ENCODE results near the gene BTBD1. TPM values are rescaled to one million over a fixed set of nuclear protein-coding genes. Genes with fewer than 3 reads are reported as not detected.
A peak's percentile ranks its signal among the peaks of the same experiment; 100 is the strongest.
"Not testable (repeated sequence)": the region's sequence is repeated elsewhere in the genome, so short reads cannot be mapped to it uniquely, and the experiment has no call there.

The BTBD1 gene
- total and polyA plus RNA-seq, 7 donors, result 93.5 to 193 (median 151) TPM

DNA sequence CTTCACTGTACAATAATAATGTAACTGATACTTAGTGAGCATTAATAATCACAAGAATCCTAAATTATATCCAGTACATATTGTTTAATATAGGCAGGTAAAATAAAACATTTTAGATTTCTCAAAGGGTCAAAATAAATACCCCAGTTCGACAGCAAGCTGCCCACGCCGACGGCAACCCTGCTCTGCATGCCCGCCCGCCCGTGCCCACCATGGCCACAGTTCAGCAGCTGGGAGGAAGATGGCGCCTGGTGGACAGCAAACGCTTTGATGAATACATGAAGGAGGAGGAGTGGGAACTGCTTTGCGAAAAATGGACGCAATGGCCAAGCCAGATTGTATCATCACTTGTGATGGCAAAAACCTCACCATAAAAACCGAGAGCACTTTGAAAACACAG, 22.9 kb downstream of the BTBD1 start:
- no peaks in the 10 kb centered on the region for H3K27me3 ChIP-seq (ENCODE audit: insufficient read depth in 3 of 3, low read length in 2 of 3)
- no peaks in the 10 kb centered on the region for H3K9me3 ChIP-seq
- 93 to 97% (median 95%) methylated on average over 12 of the region's 12 CpGs for WGBS, 3 donors
- no peak for ATAC-seq
- no peak overlapping the region for H3K27ac ChIP-seq
- no peak for DNase-seq
- H3K4me3 ChIP-seq, result no peak overlapping the region
- intact Hi-C loops (cut with DNase I), result no loop called here
- H3K4me1 ChIP-seq, result peaks cover 33% of the 10 kb centered on the region
- TF ChIP-seq CTCF (IDR thresholded peaks at IDR 0.05), result no peak
- H3K36me3 ChIP-seq (ENCODE audit: insufficient read depth in 1 of 2, low read depth in 1 of 2), result peaks cover 11 to 70% of the 10 kb centered on the region in 2 donors

- peaks cover 3% of the 10 kb centered on the region for H3K9me3 ChIP-seq
- peaks cover 7% of the 10 kb centered on the region for H3K4me1 ChIP-seq
- intact Hi-C loops (cut with DNase I), result no loop called here
- no peak for DNase-seq
- 17 to 47% (median 22%) methylated on average over 1 of the region's 1 CpG for WGBS, 3 donors
- H3K27ac ChIP-seq, result no peak overlapping the region
- H3K36me3 ChIP-seq (ENCODE audit: insufficient read depth in 1 of 2, low read depth in 1 of 2), result peaks cover 11 to 43% of the 10 kb centered on the region in 2 donors
- no peak overlapping the region for H3K4me3 ChIP-seq
- no peak for ATAC-seq
- no peaks in the 10 kb centered on the region for H3K27me3 ChIP-seq (ENCODE audit: insufficient read depth in 3 of 3, low read length in 2 of 3)
- no peak for TF ChIP-seq CTCF (IDR thresholded peaks at IDR 0.05)
Measured at GRCh38 chr15:83039206-83039605, 27.8 kb downstream of the BTBD1 start.

GRCh38 chr15:83036253-83036652, 30.8 kb downstream of the BTBD1 start:
- H3K27ac ChIP-seq, result no peak overlapping the region
- H3K4me3 ChIP-seq, result no peak overlapping the region
- no peaks in the 10 kb centered on the region for H3K27me3 ChIP-seq (ENCODE audit: insufficient read depth in 3 of 3, low read length in 2 of 3)
- 82 to 94% (median 82%) methylated on average over 6 of the region's 6 CpGs for WGBS, 3 donors
- ATAC-seq (no peak), DNase-seq (no peak)
- H3K4me1 ChIP-seq, result peaks cover 5% of the 10 kb centered on the region
- no peak for TF ChIP-seq CTCF (IDR thresholded peaks at IDR 0.05)
- peaks cover 3% of the 10 kb centered on the region for H3K9me3 ChIP-seq
- peaks cover 9 to 32% of the 10 kb centered on the region in 2 donors for H3K36me3 ChIP-seq (ENCODE audit: insufficient read depth in 1 of 2, low read depth in 1 of 2)
- intact Hi-C loops (cut with DNase I), result no loop called here

GRCh38 chr15:83031234-83031633, 35.8 kb downstream of the BTBD1 start:
- H3K27me3 ChIP-seq (ENCODE audit: insufficient read depth in 3 of 3, low read length in 2 of 3); H3K4me3 ChIP-seq; intact Hi-C loops (cut with DNase I); H3K4me1 ChIP-seq; H3K27ac ChIP-seq; DNase-seq; ATAC-seq; H3K9me3 ChIP-seq: not testable (repeated sequence)
- peaks cover 6 to 46% of the 10 kb centered on the region in 2 donors for H3K36me3 ChIP-seq (ENCODE audit: insufficient read depth in 1 of 2, low read depth in 1 of 2)
- WGBS, 3 donors, result 98 to 99% (median 99%) methylated on average over 6 of the region's 6 CpGs

DNA sequence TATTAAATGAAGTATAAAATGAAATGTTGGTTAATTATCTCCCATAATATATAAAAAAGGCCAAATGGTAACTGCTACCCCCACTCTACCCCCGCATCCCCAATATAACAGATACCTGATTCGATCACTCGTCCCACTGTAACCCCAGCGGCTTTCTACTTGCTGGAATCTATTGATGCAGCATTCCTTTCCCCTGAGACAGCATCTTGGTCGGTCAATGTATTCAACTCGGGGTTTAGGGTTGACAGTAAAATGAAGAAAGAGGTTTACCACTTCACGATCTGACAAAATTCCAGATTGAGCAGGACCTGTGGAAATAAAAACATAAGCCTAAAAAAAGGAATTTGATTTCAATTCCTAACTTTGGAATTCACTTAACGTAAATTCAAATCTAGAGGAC, 37.0 kb downstream of the BTBD1 start:
- H3K4me3 ChIP-seq, result no peak overlapping the region
- WGBS, 3 donors, result 81 to 92% (median 87%) methylated on average over 8 of the region's 8 CpGs
- ATAC-seq, result peak in 1 of 4 donors; percentile 41
- H3K27me3 ChIP-seq (ENCODE audit: insufficient read depth in 3 of 3, low read length in 2 of 3), result no peaks in the 10 kb centered on the region
- H3K4me1 ChIP-seq, result no peaks in the 10 kb centered on the region
- DNase-seq, result no peak
- TF ChIP-seq CTCF (IDR thresholded peaks at IDR 0.05), result no peak
- intact Hi-C loops (cut with DNase I), result no loop called here
- no peaks in the 10 kb centered on the region for H3K9me3 ChIP-seq
- peaks cover 6 to 52% of the 10 kb centered on the region in 2 donors for H3K36me3 ChIP-seq (ENCODE audit: insufficient read depth in 1 of 2, low read depth in 1 of 2)
- no peak overlapping the region for H3K27ac ChIP-seq
